Stimulated activated naive B cell treated with anti-CD40 and anti-IgM and Interleukin-4, amounts not matched to agents 10 μg/mL and 1 μg/mL and 100 μg/mL, for 72 hours (primary cell): ENCODE measurements around the gene SH3RF3.

Source experiments
- ATAC-seq, 2 donors: fragments of 150-1000 bp; cut with Tn5 transposase; replicated peaks; 2 replicates each; pipeline ENCODE4 v1.10.0; 2021; ENCODE audit warnings: moderate library complexity in 1 of 2
- DNase-seq: peaks from one replicate; pipeline ENCODE4 v3.0.0; 2021
- H3K27ac Mint-ChIP-seq: one replicate; pipeline ENCODE4 v1.8.0; 2022; ENCODE audit warnings: mild to moderate bottlenecking, mixed read lengths
- H3K27me3 Mint-ChIP-seq, 2 donors: one replicate each; pipeline ENCODE4 v1.8.0; 2022; ENCODE audit warnings: mixed read lengths in 2 of 2
- H3K36me3 Mint-ChIP-seq, 2 donors: one replicate each; pipeline ENCODE4 v1.8.0; 2022; ENCODE audit warnings: mixed read lengths in 2 of 2, mild to moderate bottlenecking in 1 of 2
- H3K4me1 Mint-ChIP-seq, 2 donors: one replicate each; pipeline ENCODE4 v1.8.0; 2022; ENCODE audit warnings: mixed read lengths in 2 of 2, mild to moderate bottlenecking in 1 of 2
- H3K4me3 Mint-ChIP-seq, 2 donors: one replicate each; pipeline ENCODE4 v1.8.0; 2022; ENCODE audit warnings: mild to moderate bottlenecking in 2 of 2, mixed read lengths in 2 of 2, moderate library complexity in 1 of 2
- H3K9me3 Mint-ChIP-seq, 2 donors: one replicate each; pipeline ENCODE4 v1.8.0; 2022; ENCODE audit warnings: mixed read lengths in 2 of 2, mild to moderate bottlenecking in 1 of 2

The SH3RF3 gene

GRCh38 chr2:109353806-109354745 is 225.1 kb downstream of the SH3RF3 start:
- H3K27ac Mint-ChIP-seq = no peak overlapping the region

GRCh38 chr2:109355192-109355843 is 226.3 kb downstream of the SH3RF3 start:
- H3K27ac Mint-ChIP-seq = no peak overlapping the region
- peaks cover 0 to 10% of the 10 kb centered on the region in 2 donors for H3K27me3 Mint-ChIP-seq
- no peak for DNase-seq
- H3K4me3 Mint-ChIP-seq = no peak overlapping the region
- peaks cover 4 to 7% of the 10 kb centered on the region in 2 donors for H3K9me3 Mint-ChIP-seq
- no peaks in the 10 kb centered on the region for H3K36me3 Mint-ChIP-seq
- no peak for ATAC-seq
- H3K4me1 Mint-ChIP-seq = peaks cover 3 to 10% of the 10 kb centered on the region in 2 donors

More at GRCh38 chr2:109353806-109354745, 225.1 kb downstream of the SH3RF3 start:
- Mint-ChIP-seq H3K4me1 (peaks cover 10 to 19% of the 10 kb centered on the region in 2 donors), H3K27me3 (peaks cover 0 to 10% of the 10 kb centered on the region in 2 donors), H3K9me3 (peaks cover 2 to 6% of the 10 kb centered on the region in 2 donors), H3K36me3 (no peaks in the 10 kb centered on the region), H3K4me3 (no peak overlapping the region)
- no peak for ATAC-seq
- no peak for DNase-seq

GRCh38 chr2:109356324-109357035 is 227.5 kb downstream of the SH3RF3 start:
- ATAC-seq (no peak), DNase-seq (no peak)
- peaks cover 0 to 6% of the 10 kb centered on the region in 2 donors for H3K27me3 Mint-ChIP-seq
- H3K36me3 Mint-ChIP-seq = no peaks in the 10 kb centered on the region
- H3K4me1 Mint-ChIP-seq = peaks cover 3 to 10% of the 10 kb centered on the region in 2 donors
- no peak overlapping the region for H3K27ac Mint-ChIP-seq
- no peak overlapping the region for H3K4me3 Mint-ChIP-seq
- peaks cover 4 to 7% of the 10 kb centered on the region in 2 donors for H3K9me3 Mint-ChIP-seq

- no peaks in the 10 kb centered on the region for H3K4me1 Mint-ChIP-seq
- no peak overlapping the region for H3K27ac Mint-ChIP-seq
- ATAC-seq (no peak), DNase-seq (no peak)
- H3K27me3 Mint-ChIP-seq = no peaks in the 10 kb centered on the region
- peaks cover 0 to under 1% of the 10 kb centered on the region in 2 donors for H3K9me3 Mint-ChIP-seq
- no peaks in the 10 kb centered on the region for H3K36me3 Mint-ChIP-seq
- no peak overlapping the region for H3K4me3 Mint-ChIP-seq
Measured at GRCh38 chr2:109364217-109364616, 235.2 kb downstream of the SH3RF3 start.

- Mint-ChIP-seq H3K9me3 (no peaks in the 10 kb centered on the region), H3K27ac (no peak overlapping the region), H3K4me3 (no peak overlapping the region), H3K36me3 (no peaks in the 10 kb centered on the region), H3K27me3 (no peaks in the 10 kb centered on the region), H3K4me1 (no peaks in the 10 kb centered on the region)
- ATAC-seq (no peak), DNase-seq (no peak)
Measured at GRCh38 chr2:109365131-109365530, 236.1 kb downstream of the SH3RF3 start.

GRCh38 chr2:109367683-109368082 is 238.7 kb downstream of the SH3RF3 start:
- Mint-ChIP-seq H3K36me3 (peaks cover 0 to 2% of the 10 kb centered on the region in 2 donors), H3K27me3 (no peaks in the 10 kb centered on the region), H3K4me3 (no peak overlapping the region), H3K27ac (no peak overlapping the region), H3K9me3 (no peaks in the 10 kb centered on the region), H3K4me1 (no peaks in the 10 kb centered on the region)
- DNase-seq (no peak), ATAC-seq (no peak)

- H3K9me3 Mint-ChIP-seq = no peaks in the 10 kb centered on the region
- ATAC-seq = no peak
- no peaks in the 10 kb centered on the region for H3K27me3 Mint-ChIP-seq
- no peaks in the 10 kb centered on the region for H3K4me1 Mint-ChIP-seq
- no peak overlapping the region for H3K27ac Mint-ChIP-seq
- no peak overlapping the region for H3K4me3 Mint-ChIP-seq
- H3K36me3 Mint-ChIP-seq = peaks cover 0 to 2% of the 10 kb centered on the region in 2 donors
- no peak for DNase-seq
Measured at GRCh38 chr2:109368798-109369197, 239.8 kb downstream of the SH3RF3 start.

GRCh38 chr2:109369671-109370191 is 240.7 kb downstream of the SH3RF3 start:
- Mint-ChIP-seq H3K27ac (no peak overlapping the region), H3K36me3 (peaks cover 0 to 2% of the 10 kb centered on the region in 2 donors), H3K27me3 (no peaks in the 10 kb centered on the region), H3K4me3 (no peak overlapping the region), H3K4me1 (no peaks in the 10 kb centered on the region), H3K9me3 (no peaks in the 10 kb centered on the region)
- ATAC-seq (no peak), DNase-seq (no peak)

GRCh38 chr2:109370399-109371035 is 241.5 kb downstream of the SH3RF3 start:
- H3K36me3 Mint-ChIP-seq = peaks cover 0 to 2% of the 10 kb centered on the region in 2 donors
- ATAC-seq (no peak), DNase-seq (no peak)
- no peaks in the 10 kb centered on the region for H3K9me3 Mint-ChIP-seq
- H3K4me1 Mint-ChIP-seq = no peaks in the 10 kb centered on the region
- no peak overlapping the region for H3K4me3 Mint-ChIP-seq
- H3K27me3 Mint-ChIP-seq = no peaks in the 10 kb centered on the region
- H3K27ac Mint-ChIP-seq = no peak overlapping the region

GRCh38 chr2:109371481-109372170 is 242.6 kb downstream of the SH3RF3 start:
- H3K9me3 Mint-ChIP-seq = no peaks in the 10 kb centered on the region
- H3K36me3 Mint-ChIP-seq = peaks cover 0 to 2% of the 10 kb centered on the region in 2 donors
- no peaks in the 10 kb centered on the region for H3K4me1 Mint-ChIP-seq
- H3K27ac Mint-ChIP-seq = no peak overlapping the region
- DNase-seq (no peak), ATAC-seq (no peak)
- H3K4me3 Mint-ChIP-seq = no peak overlapping the region
- no peaks in the 10 kb centered on the region for H3K27me3 Mint-ChIP-seq

- ATAC-seq (no peak), DNase-seq (no peak)
- Mint-ChIP-seq H3K27ac (no peak overlapping the region), H3K27me3 (no peaks in the 10 kb centered on the region), H3K9me3 (no peaks in the 10 kb centered on the region), H3K4me3 (no peak overlapping the region), H3K36me3 (peaks cover 0 to 2% of the 10 kb centered on the region in 2 donors), H3K4me1 (no peaks in the 10 kb centered on the region)
Measured at GRCh38 chr2:109372171-109372568, 243.2 kb downstream of the SH3RF3 start.

GRCh38 chr2:109372614-109373013 is 243.6 kb downstream of the SH3RF3 start:
- Mint-ChIP-seq H3K36me3 (peaks cover 0 to 2% of the 10 kb centered on the region in 2 donors), H3K9me3 (no peaks in the 10 kb centered on the region), H3K27me3 (no peaks in the 10 kb centered on the region), H3K4me1 (no peaks in the 10 kb centered on the region), H3K27ac (no peak overlapping the region), H3K4me3 (no peak overlapping the region)
- no peak for ATAC-seq
- DNase-seq = no peak

GRCh38 chr2:109373791-109374547 is 245.0 kb downstream of the SH3RF3 start:
- H3K4me3 Mint-ChIP-seq = no peak overlapping the region
- H3K9me3 Mint-ChIP-seq = no peaks in the 10 kb centered on the region
- ATAC-seq = no peak
- H3K4me1 Mint-ChIP-seq = no peaks in the 10 kb centered on the region
- DNase-seq = no peak
- H3K27me3 Mint-ChIP-seq = no peaks in the 10 kb centered on the region
- H3K27ac Mint-ChIP-seq = no peak overlapping the region
- peaks cover 0 to 2% of the 10 kb centered on the region in 2 donors for H3K36me3 Mint-ChIP-seq
